HCT116 (cell line): Measurements from ENCODE around the gene POLA1. TPM values are rescaled to one million over a fixed set of nuclear protein-coding genes. Genes with fewer than 3 reads are reported as not detected.

ENCODE experiments used
- ATAC-seq: fragments of 200-7000 bp; cut with Tn5 transposase; 2 replicates; pipeline ENCODE4 v1.9.1; 2020; ENCODE audit warnings: mild to moderate bottlenecking, moderate library complexity
- BruUV-seq: library from RNA; stranded (reverse); fragments of 400-500 nt; replicated peaks from 2 replicates; lab custom pipeline; 2021; lab: Mats Ljungman, UMichigan
- CTCF ChIA-PET: fragments of 300-600 bp; sonication (Branson Sonifier 250); formaldehyde crosslinking; loops from one replicate; lab custom pipeline; 2021; ENCODE audit warnings: antibody characterized with exemption; lab: Charles Lee
- POLR2A ChIA-PET: fragments of 300-600, 350-600 bp; sonication (Branson Sonifier 250); formaldehyde crosslinking; loops from one replicate; lab custom pipeline; 2021; ENCODE audit warnings: antibody characterized with exemption; lab: Charles Lee
- RAD21 ChIA-PET, 2 experiments: fragments of 300-600 bp; sonication (Branson Sonifier 250); formaldehyde crosslinking; loops; one replicate each; lab custom pipeline; 2023; ENCODE audit warnings: low total read pairs in 2 of 2; ENCODE audit not compliant: uncharacterized antibody in 2 of 2, unreplicated experiment in 2 of 2, low non-redundant PET in 1 of 2; lab: Charles Lee
- DNase-seq: peaks from one replicate; pipeline ENCODE4 v3.0.0-alpha.2; 2010; ENCODE audit warnings: low read depth, low spot score
- H2AFZ ChIP-seq: fragments of 200-600 bp; shearing (Covaris generic), sonication (generic); 2 replicates; pipeline ENCODE4 v1.6.1; 2017; ENCODE audit warnings: low read depth, mixed run types, mixed read lengths, antibody characterized with exemption, low read length; ENCODE audit not compliant: poor library complexity, severe bottlenecking
- H3K27ac ChIP-seq: 2 replicates; pipeline ENCODE4 v1.5.1; 2012; ENCODE audit warnings: low read depth, low read length
- H3K27me3 ChIP-seq: fragments of 200-600 bp; sonication (generic); 2 replicates; pipeline ENCODE4 v1.6.1; 2016; ENCODE audit warnings: mixed run types, low read length, mixed read lengths; ENCODE audit not compliant: insufficient read depth
- H3K36me3 ChIP-seq, 2 experiments: fragments of 200-500 bp in 1 of 2; fragments of 200-600 bp in 1 of 2; sonication (Bioruptor generic) in 1 of 2; sonication (generic) in 1 of 2; 2 replicates each; pipeline versions ENCODE4 v1.5.1 to v1.6.1; 2014 to 2016; ENCODE audit warnings: low read length in 2 of 2, inconsistent platforms in 1 of 2, mixed read lengths in 1 of 2, mixed run types in 1 of 2; ENCODE audit not compliant: insufficient read depth in 2 of 2, control insufficient read depth in 1 of 2
- H3K4me1 ChIP-seq, 2 experiments: fragments of 200-600 bp in 1 of 2; sonication (generic) in 1 of 2; 2 replicates each; pipeline versions ENCODE4 v1.5.1 to v1.6.1; 2012 to 2017; ENCODE audit warnings: low read length in 2 of 2, inconsistent platforms in 1 of 2, mild to moderate bottlenecking in 1 of 2, mixed read lengths in 1 of 2, mixed run types in 1 of 2, moderate library complexity in 1 of 2; ENCODE audit not compliant: insufficient read depth in 2 of 2, control insufficient read depth in 1 of 2
- H3K4me2 ChIP-seq: fragments of 200-600 bp; sonication (generic); 2 replicates; pipeline ENCODE4 v1.6.1; 2017; ENCODE audit warnings: mixed run types, low read length, mixed read lengths
- H3K4me3 ChIP-seq, 2 experiments: fragments of 200-600 bp in 1 of 2; sonication (generic) in 1 of 2; replicated peaks in 1 of 2; 2 replicates each; pipeline ENCODE4 v1.5.1; 2011 to 2016; ENCODE audit warnings: low read length in 2 of 2, control low read depth in 1 of 2, low read depth in 1 of 2, mild to moderate bottlenecking in 1 of 2, mixed read lengths in 1 of 2, mixed run types in 1 of 2
- H3K79me2 ChIP-seq: fragments of 200-600 bp; sonication (generic); 2 replicates; pipeline ENCODE4 v1.6.1; 2017; ENCODE audit warnings: mild to moderate bottlenecking, mixed run types, low read length, moderate library complexity, mixed read lengths; ENCODE audit not compliant: insufficient read depth
- H3K9ac ChIP-seq: fragments of 200-600 bp; sonication (generic); 2 replicates; pipeline ENCODE4 v1.6.1; 2016; ENCODE audit warnings: low read length, mixed read lengths
- H3K9me2 ChIP-seq: fragments of 200-600 bp; sonication (generic), shearing (Covaris generic); 2 replicates; pipeline ENCODE4 v1.6.1; 2017; ENCODE audit warnings: mixed run types, mild to moderate bottlenecking, moderate library complexity; ENCODE audit not compliant: insufficient read depth
- H3K9me3 ChIP-seq, 2 experiments: fragments of 200-500 bp in 1 of 2; fragments of 200-600 bp in 1 of 2; sonication (Bioruptor generic) in 1 of 2; sonication (generic) in 1 of 2; 2 replicates each; pipeline ENCODE4 v1.6.1; 2014 to 2017; ENCODE audit warnings: low read length in 2 of 2, mixed read lengths in 2 of 2, inconsistent platforms in 1 of 2, low read depth in 1 of 2, mild to moderate bottlenecking in 1 of 2, mixed run types in 1 of 2, moderate library complexity in 1 of 2; ENCODE audit not compliant: control insufficient read depth in 1 of 2, insufficient read depth in 1 of 2
- H4K20me1 ChIP-seq: fragments of 200-600 bp; sonication (generic), shearing (Covaris generic); 2 replicates; pipeline ENCODE4 v1.6.1; 2017; ENCODE audit warnings: mixed run types, mild to moderate bottlenecking, moderate library complexity; ENCODE audit not compliant: insufficient read depth
- CEBPB ChIP-seq: IDR thresholded peaks from 2 replicates; pipeline ENCODE4 v1.6.1; 2012; ENCODE audit warnings: low read depth
- ELF1 ChIP-seq: IDR thresholded peaks from 2 replicates; pipeline ENCODE4 v1.6.1; 2012; ENCODE audit warnings: low read depth, borderline replicate concordance
- EZH2phosphoT487 ChIP-seq: fragments of 200-600 bp; IDR thresholded peaks from 2 replicates; pipeline ENCODE4 v1.6.1; 2018; ENCODE audit warnings: antibody characterized with exemption, borderline replicate concordance
- POLR2AphosphoS5 ChIP-seq: IDR thresholded peaks from 2 replicates; pipeline ENCODE4 v1.6.1; 2011; ENCODE audit warnings: mild to moderate bottlenecking, low read depth, low read length, moderate library complexity
- RAD21 ChIP-seq: IDR thresholded peaks from 2 replicates; pipeline ENCODE4 v1.6.1; 2012; ENCODE audit warnings: low read depth, mild to moderate bottlenecking
- SP1 ChIP-seq: IDR thresholded peaks from 2 replicates; pipeline ENCODE4 v1.6.1; 2012; ENCODE audit warnings: low read depth
- SRF ChIP-seq: IDR thresholded peaks from 2 replicates; pipeline ENCODE4 v1.6.1; 2012; ENCODE audit warnings: low read depth
- YY1 ChIP-seq: IDR thresholded peaks from 2 replicates; pipeline ENCODE4 v1.6.1; 2011; ENCODE audit warnings: low read length, low read depth, moderate library complexity, mild to moderate bottlenecking; ENCODE audit not compliant: insufficient replicate concordance; ENCODE audit errors: extremely low read depth
- ZFX ChIP-seq: fragments of 450-650 bp; IDR thresholded peaks from 2 replicates; pipeline ENCODE4 v1.6.1; 2017
- ZNF274 ChIP-seq: fragments of 200-500 bp; sonication (Bioruptor generic); IDR thresholded peaks from 2 replicates; pipeline ENCODE4 v1.6.1; 2014; ENCODE audit warnings: mild to moderate bottlenecking, low read depth, low read length, inconsistent platforms
- intact Hi-C: fragments of 100-400 bp; cut with micrococcal nuclease; formaldehyde crosslinking; loops from 2 replicates; pipeline ENCODE4 v1.10.0; 2022
- total RNA-seq: library from RNA; stranded (reverse); gene quantifications from one replicate; pipeline ENCODE4 v1.2.1, GENCODE V29; 2021; ENCODE audit not compliant: unreplicated experiment
- TF ChIP-seq, protein P1 (sequence below): IDR thresholded peaks from 2 replicates; pipeline ENCODE4 v1.6.1; 2012
- TF ChIP-seq, protein P2 (sequence below): IDR thresholded peaks from 2 replicates; pipeline ENCODE4 v1.6.1; 2011; ENCODE audit warnings: mild to moderate bottlenecking, low read length, moderate library complexity; ENCODE audit not compliant: insufficient replicate concordance; ENCODE audit errors: extremely low read depth
- TF ChIP-seq, protein P3 (sequence below), 3 experiments: fragments of 200-600 bp in 1 of 3; sonication (generic) in 1 of 3; IDR thresholded peaks in 2 of 3; conservative IDR thresholded peaks in 1 of 3; 2 replicates each; pipeline ENCODE4 v1.5.1; 2012 to 2017; ENCODE audit warnings: low read depth in 2 of 3, low read length in 2 of 3, antibody characterized with exemption in 1 of 3, borderline replicate concordance in 1 of 3, control low read depth in 1 of 3, mild to moderate bottlenecking in 1 of 3, mixed read lengths in 1 of 3, mixed run types in 1 of 3, moderate library complexity in 1 of 3; ENCODE audit not compliant: insufficient read depth in 1 of 3

POLA1 gene
- total RNA-seq, 1 experiment from 2014 or later, result 27.0 TPM

DNA sequence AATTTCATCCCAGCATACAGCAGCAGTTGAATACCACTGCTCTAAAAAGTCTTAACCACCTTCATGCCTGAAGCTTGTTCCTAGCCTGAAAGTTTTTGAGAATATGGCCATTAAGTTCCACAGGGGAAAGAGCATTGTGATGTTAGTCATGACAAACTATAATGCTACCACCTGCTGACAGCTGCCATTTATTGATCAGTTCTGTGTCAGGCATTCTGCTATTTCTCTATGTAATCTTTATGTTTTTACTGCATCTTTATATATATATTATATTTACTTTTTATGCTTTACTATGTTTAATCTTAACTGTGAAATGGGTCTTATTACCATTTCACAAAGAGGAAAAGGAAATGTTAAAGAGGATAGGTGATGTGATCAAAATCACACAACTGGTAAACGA is 268.1 kb downstream of the POLA1 start:
- intact Hi-C loops, result no loop called here
- H3K27ac ChIP-seq, result no peak overlapping the region
- H3K9ac ChIP-seq, result no peak overlapping the region
- no peak overlapping the region for H2AFZ ChIP-seq
- TF ChIP-seq, protein P1, sequence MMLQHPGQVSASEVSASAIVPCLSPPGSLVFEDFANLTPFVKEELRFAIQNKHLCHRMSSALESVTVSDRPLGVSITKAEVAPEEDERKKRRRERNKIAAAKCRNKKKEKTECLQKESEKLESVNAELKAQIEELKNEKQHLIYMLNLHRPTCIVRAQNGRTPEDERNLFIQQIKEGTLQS, result no peak
- no peak for TF ChIP-seq EZH2phosphoT487
- TF ChIP-seq, protein P2, sequence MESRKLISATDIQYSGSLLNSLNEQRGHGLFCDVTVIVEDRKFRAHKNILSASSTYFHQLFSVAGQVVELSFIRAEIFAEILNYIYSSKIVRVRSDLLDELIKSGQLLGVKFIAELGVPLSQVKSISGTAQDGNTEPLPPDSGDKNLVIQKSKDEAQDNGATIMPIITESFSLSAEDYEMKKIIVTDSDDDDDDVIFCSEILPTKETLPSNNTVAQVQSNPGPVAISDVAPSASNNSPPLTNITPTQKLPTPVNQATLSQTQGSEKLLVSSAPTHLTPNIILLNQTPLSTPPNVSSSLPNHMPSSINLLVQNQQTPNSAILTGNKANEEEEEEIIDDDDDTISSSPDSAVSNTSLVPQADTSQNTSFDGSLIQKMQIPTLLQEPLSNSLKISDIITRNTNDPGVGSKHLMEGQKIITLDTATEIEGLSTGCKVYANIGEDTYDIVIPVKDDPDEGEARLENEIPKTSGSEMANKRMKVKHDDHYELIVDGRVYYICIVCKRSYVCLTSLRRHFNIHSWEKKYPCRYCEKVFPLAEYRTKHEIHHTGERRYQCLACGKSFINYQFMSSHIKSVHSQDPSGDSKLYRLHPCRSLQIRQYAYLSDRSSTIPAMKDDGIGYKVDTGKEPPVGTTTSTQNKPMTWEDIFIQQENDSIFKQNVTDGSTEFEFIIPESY, result no peak
- no peak for TF ChIP-seq SP1
- no peak for TF ChIP-seq RAD21
- no peak for TF ChIP-seq YY1
- no peak for TF ChIP-seq ELF1
- no peak for TF ChIP-seq SRF
- TF ChIP-seq ZFX, result no peak
- TF ChIP-seq, protein P3, sequence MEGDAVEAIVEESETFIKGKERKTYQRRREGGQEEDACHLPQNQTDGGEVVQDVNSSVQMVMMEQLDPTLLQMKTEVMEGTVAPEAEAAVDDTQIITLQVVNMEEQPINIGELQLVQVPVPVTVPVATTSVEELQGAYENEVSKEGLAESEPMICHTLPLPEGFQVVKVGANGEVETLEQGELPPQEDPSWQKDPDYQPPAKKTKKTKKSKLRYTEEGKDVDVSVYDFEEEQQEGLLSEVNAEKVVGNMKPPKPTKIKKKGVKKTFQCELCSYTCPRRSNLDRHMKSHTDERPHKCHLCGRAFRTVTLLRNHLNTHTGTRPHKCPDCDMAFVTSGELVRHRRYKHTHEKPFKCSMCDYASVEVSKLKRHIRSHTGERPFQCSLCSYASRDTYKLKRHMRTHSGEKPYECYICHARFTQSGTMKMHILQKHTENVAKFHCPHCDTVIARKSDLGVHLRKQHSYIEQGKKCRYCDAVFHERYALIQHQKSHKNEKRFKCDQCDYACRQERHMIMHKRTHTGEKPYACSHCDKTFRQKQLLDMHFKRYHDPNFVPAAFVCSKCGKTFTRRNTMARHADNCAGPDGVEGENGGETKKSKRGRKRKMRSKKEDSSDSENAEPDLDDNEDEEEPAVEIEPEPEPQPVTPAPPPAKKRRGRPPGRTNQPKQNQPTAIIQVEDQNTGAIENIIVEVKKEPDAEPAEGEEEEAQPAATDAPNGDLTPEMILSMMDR (IDR thresholded peaks at IDR 0.05 in 2 of 3, conservative IDR thresholded peaks at IDR 0.05 in 1 of 3; ENCODE audit: borderline replicate concordance in 1 of 3, insufficient read depth in 1 of 3, low read depth in 2 of 3, low read length in 2 of 3), result no peak
- TF ChIP-seq POLR2AphosphoS5, result no peak
- TF ChIP-seq CEBPB, result no peak
- TF ChIP-seq ZNF274, result no peak
- peaks cover 3% of the 10 kb centered on the region in 2 experiments; a peak in 1 of 4 replicates for H3K4me1 ChIP-seq
- H3K9me3 ChIP-seq, result no peaks in the 10 kb centered on the region
- no peaks in the 10 kb centered on the region for H3K9me2 ChIP-seq
- ATAC-seq, result no peak
- ChIA-PET RAD21 (no interaction called here), CTCF (no interaction called here), POLR2A (no interaction called here)
- DNase-seq, result no peak
- no TSS peak for BruUV-seq
- no peaks in the 10 kb centered on the region for H3K27me3 ChIP-seq
- no peaks in the 10 kb centered on the region for H4K20me1 ChIP-seq
- H3K79me2 ChIP-seq, result no peaks in the 10 kb centered on the region
- H3K36me3 ChIP-seq, result no peaks in the 10 kb centered on the region
- no peak overlapping the region for H3K4me2 ChIP-seq
- H3K4me3 ChIP-seq, result no peak overlapping the region
